RKO (cell line): ENCODE data around the gene RNF130.
A peak's percentile ranks its signal among the peaks of the same experiment; 100 is the strongest.
"Not testable (repeated sequence)": the region's sequence is repeated elsewhere in the genome, so short reads cannot be mapped to it uniquely, and the experiment has no call there.

Experiments
- DNase-seq: peaks from one replicate; pipeline ENCODE4 v3.0.0-alpha.2; 2016; ENCODE audit warnings: low spot score

Gene RNF130

GRCh38 chr5:180103487-180104167 is 32.1 kb upstream of the RNF130 start:
- DNase-seq, result no peak

- DNase-seq, result no peak
Observed at GRCh38 chr5:180102636-180103035, 31.1 kb upstream of the RNF130 start.

GRCh38 chr5:180101451-180102105 is 30.0 kb upstream of the RNF130 start:
- DNase-seq, result no peak

GRCh38 chr5:180100621-180101450 is 29.3 kb upstream of the RNF130 start:
- no peak for DNase-seq

- DNase-seq, result no peak
Observed at GRCh38 chr5:180099733-180100611, 28.4 kb upstream of the RNF130 start.

- DNase-seq, result no peak
Observed at GRCh38 chr5:180098991-180099732, 27.6 kb upstream of the RNF130 start.

GRCh38 chr5:180098526-180098925 is 27.0 kb upstream of the RNF130 start:
- DNase-seq, result no peak

GRCh38 chr5:180097926-180098325 is 26.4 kb upstream of the RNF130 start:
- DNase-seq, result no peak

GRCh38 chr5:180097163-180097894 is 25.8 kb upstream of the RNF130 start:
- no peak for DNase-seq

GRCh38 chr5:180096616-180097015 is 25.1 kb upstream of the RNF130 start:
- no peak for DNase-seq

GRCh38 chr5:180095545-180095944 is 24.0 kb upstream of the RNF130 start:
- DNase-seq, result no peak

GRCh38 chr5:180093651-180094382 is 22.3 kb upstream of the RNF130 start:
- no peak for DNase-seq

GRCh38 chr5:180093241-180093640 is 21.7 kb upstream of the RNF130 start:
- DNase-seq, result no peak

GRCh38 chr5:180090769-180091546 is 19.4 kb upstream of the RNF130 start:
- DNase-seq, result peak; percentile 53

- peak; percentile 57 for DNase-seq
Observed at GRCh38 chr5:180090098-180090768, 18.7 kb upstream of the RNF130 start.

GRCh38 chr5:180089628-180090027 is 18.1 kb upstream of the RNF130 start:
- not testable (repeated sequence) for DNase-seq

GRCh38 chr5:180088561-180088960 is 17.0 kb upstream of the RNF130 start:
- DNase-seq, result no peak

GRCh38 chr5:180086816-180087399 is 15.3 kb upstream of the RNF130 start:
- DNase-seq, result no peak
